MM.1S (cell line): ENCODE measurements around the gene POMP.

Experiments used
- DNase-seq: peaks from one replicate; pipeline ENCODE4 v3.0.0-alpha.2; 2015
- H2AFZ ChIP-seq: fragments of 300-600 bp; sonication (generic); 2 replicates; pipeline ENCODE4 v1.6.0; 2016; ENCODE audit warnings: antibody characterized with exemption, low read length
- H3F3A ChIP-seq: fragments of 300-600 bp; sonication (generic); 2 replicates; pipeline ENCODE4 v1.6.1; 2016; ENCODE audit warnings: mild to moderate bottlenecking, antibody characterized with exemption, low read length, moderate library complexity, mixed read lengths; ENCODE audit not compliant: insufficient read depth
- H3K27ac ChIP-seq: fragments of 300-600 bp; sonication (generic); 2 replicates; pipeline ENCODE4 v1.5.1; 2016; ENCODE audit warnings: mild to moderate bottlenecking, low read length
- H3K27me3 ChIP-seq: fragments of 300-600 bp; sonication (generic); replicated peaks from 2 replicates; pipeline ENCODE4 v1.6.0; 2016; ENCODE audit warnings: low read length; ENCODE audit not compliant: insufficient read depth
- H3K36me3 ChIP-seq: fragments of 300-600 bp; sonication (generic); replicated peaks from 2 replicates; pipeline ENCODE4 v1.6.1; 2016; ENCODE audit warnings: mild to moderate bottlenecking, low read length, mixed read lengths; ENCODE audit not compliant: insufficient read depth
- H3K4me1 ChIP-seq: fragments of 300-600 bp; sonication (generic); 2 replicates; pipeline ENCODE4 v1.6.1; 2016; ENCODE audit warnings: low read length, mixed read lengths
- H3K4me2 ChIP-seq: fragments of 300-600 bp; sonication (generic); 2 replicates; pipeline ENCODE4 v1.6.0; 2016; ENCODE audit warnings: low read depth, low read length
- H3K4me3 ChIP-seq: fragments of 300-600 bp; sonication (generic); 2 replicates; pipeline ENCODE4 v1.5.1; 2016; ENCODE audit warnings: low read length, mixed read lengths
- H3K79me2 ChIP-seq: fragments of 300-600 bp; sonication (generic); 2 replicates; pipeline ENCODE4 v1.6.1; 2016; ENCODE audit warnings: mixed run types, low read length, mixed read lengths
- H3K9ac ChIP-seq: fragments of 300-600 bp; sonication (generic); 2 replicates; pipeline ENCODE4 v1.6.1; 2016; ENCODE audit warnings: low read length, mixed read lengths
- H3K9me2 ChIP-seq: fragments of 300-600 bp; sonication (generic); replicated peaks from 2 replicates; pipeline ENCODE4 v1.6.1; 2016; ENCODE audit warnings: mild to moderate bottlenecking, low read length, mixed read lengths; ENCODE audit not compliant: insufficient read depth
- H3K9me3 ChIP-seq: fragments of 300-600 bp; sonication (generic); replicated peaks from 2 replicates; pipeline ENCODE4 v1.6.1; 2016; ENCODE audit warnings: mild to moderate bottlenecking, low read length, mixed read lengths; ENCODE audit not compliant: insufficient read depth
- H4K20me1 ChIP-seq: fragments of 300-600 bp; sonication (generic); 2 replicates; pipeline ENCODE4 v1.6.1; 2016; ENCODE audit warnings: mild to moderate bottlenecking, low read length, moderate library complexity, mixed read lengths; ENCODE audit not compliant: insufficient read depth
- CTCF ChIP-seq: fragments of 300-600 bp; sonication (generic); IDR thresholded peaks from 2 replicates; pipeline ENCODE4 v1.5.1; 2016; ENCODE audit warnings: antibody characterized with exemption, low read length, mixed read lengths
- EZH2 ChIP-seq: fragments of 300-600 bp; sonication (generic); optimal IDR thresholded peaks from 2 replicates; pipeline ENCODE3; 2017; ENCODE audit warnings: low read depth, mild to moderate bottlenecking, antibody characterized with exemption, low read length, mixed read lengths
- EZH2phosphoT487 ChIP-seq: fragments of 300-600 bp; sonication (generic); IDR thresholded peaks from 2 replicates; pipeline ENCODE4 v1.6.1; 2018; ENCODE audit warnings: antibody characterized with exemption, low read length

The POMP gene

GRCh38 chr13:28610996-28611395, 47.9 kb upstream of the POMP start:
- H3F3A ChIP-seq: no peaks in the 10 kb centered on the region
- H3K9me2 ChIP-seq: no peaks in the 10 kb centered on the region
- no peak overlapping the region for H3K9ac ChIP-seq
- H3K27ac ChIP-seq: no peak overlapping the region
- no peaks in the 10 kb centered on the region for H3K27me3 ChIP-seq
- H3K79me2 ChIP-seq: no peaks in the 10 kb centered on the region
- DNase-seq: no peak
- no peak for TF ChIP-seq CTCF
- no peak for TF ChIP-seq EZH2
- no peak for TF ChIP-seq EZH2phosphoT487
- no peaks in the 10 kb centered on the region for H3K9me3 ChIP-seq
- H3K4me1 ChIP-seq: no peaks in the 10 kb centered on the region
- H3K36me3 ChIP-seq: no peaks in the 10 kb centered on the region
- no peak overlapping the region for H3K4me2 ChIP-seq
- H3K4me3 ChIP-seq: no peak overlapping the region
- no peak overlapping the region for H2AFZ ChIP-seq
- no peaks in the 10 kb centered on the region for H4K20me1 ChIP-seq

- no peaks in the 10 kb centered on the region for H3K36me3 ChIP-seq
- H3K9ac ChIP-seq: no peak overlapping the region
- no peak overlapping the region for H2AFZ ChIP-seq
- no peak overlapping the region for H3K4me3 ChIP-seq
- no peaks in the 10 kb centered on the region for H3F3A ChIP-seq
- no peak overlapping the region for H3K27ac ChIP-seq
- H3K9me3 ChIP-seq: no peaks in the 10 kb centered on the region
- TF ChIP-seq EZH2: no peak
- TF ChIP-seq CTCF: no peak
- TF ChIP-seq EZH2phosphoT487: no peak
- H3K9me2 ChIP-seq: no peaks in the 10 kb centered on the region
- H3K27me3 ChIP-seq: no peaks in the 10 kb centered on the region
- no peak for DNase-seq
- no peaks in the 10 kb centered on the region for H4K20me1 ChIP-seq
- H3K79me2 ChIP-seq: no peaks in the 10 kb centered on the region
- no peak overlapping the region for H3K4me2 ChIP-seq
- no peaks in the 10 kb centered on the region for H3K4me1 ChIP-seq
These were observed 47.2 kb upstream of the POMP start for GRCh38 chr13:28611654-28612131.

- Histone ChIP-seq H3K9me2 (no peaks in the 10 kb centered on the region), H2AFZ (no peak overlapping the region), H4K20me1 (no peaks in the 10 kb centered on the region), H3K79me2 (no peaks in the 10 kb centered on the region), H3K36me3 (no peaks in the 10 kb centered on the region), H3K4me2 (no peak overlapping the region), H3K9ac (no peak overlapping the region), H3F3A (no peaks in the 10 kb centered on the region), H3K27me3 (no peaks in the 10 kb centered on the region), H3K4me1 (no peaks in the 10 kb centered on the region), H3K9me3 (no peaks in the 10 kb centered on the region), H3K27ac (no peak overlapping the region), H3K4me3 (no peak overlapping the region)
- DNase-seq: no peak
- TF ChIP-seq EZH2: no peak
- TF ChIP-seq CTCF: no peak
- TF ChIP-seq EZH2phosphoT487: no peak
These were observed 45.4 kb upstream of the POMP start for GRCh38 chr13:28613562-28613961.
